GM21360 (cell line): Measurements from ENCODE around the gene CIDEC.
"Not testable (repeated sequence)": the region's sequence is repeated elsewhere in the genome, so short reads cannot be mapped to it uniquely, and the experiment has no call there.

Experiments
- ATAC-seq: cut with Tn5 transposase; IDR thresholded peaks from one replicate; pipeline ENCODE4 v1.9.1; 2021; ENCODE audit warnings: mild to moderate bottlenecking, moderate library complexity; ENCODE audit not compliant: unreplicated experiment

CIDEC gene

GRCh38 chr3:9902372-9903237 lies 22.6 kb upstream of the CIDEC start, which contains the start of gene IL17RE:
IL17RE (plus strand) TSS chr3:9902848; CDS start chr3:9902933, 85 bp downstream.
- ATAC-seq: no peak

DNA sequence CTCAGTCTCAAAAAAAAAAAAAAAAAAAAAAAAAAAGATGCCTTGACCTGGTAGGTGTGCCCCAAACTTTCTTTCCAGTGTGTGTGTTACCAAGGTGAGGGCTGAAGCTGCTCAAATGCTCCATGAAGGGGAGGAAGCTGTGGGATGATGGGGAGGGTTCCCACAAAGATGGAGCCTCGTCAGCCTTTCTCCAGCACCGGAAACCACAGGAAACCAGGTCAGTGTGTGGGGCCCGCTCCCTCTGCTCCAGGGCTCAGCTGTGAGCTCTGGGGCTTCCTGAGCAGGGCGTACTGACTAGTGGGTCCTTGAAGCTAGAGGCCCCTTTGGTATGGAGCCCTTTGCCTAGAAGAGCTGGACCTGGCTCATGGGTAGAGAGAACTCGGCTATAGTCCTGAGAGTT lies 21.9 kb upstream of the CIDEC start:
- no peak for ATAC-seq

DNA sequence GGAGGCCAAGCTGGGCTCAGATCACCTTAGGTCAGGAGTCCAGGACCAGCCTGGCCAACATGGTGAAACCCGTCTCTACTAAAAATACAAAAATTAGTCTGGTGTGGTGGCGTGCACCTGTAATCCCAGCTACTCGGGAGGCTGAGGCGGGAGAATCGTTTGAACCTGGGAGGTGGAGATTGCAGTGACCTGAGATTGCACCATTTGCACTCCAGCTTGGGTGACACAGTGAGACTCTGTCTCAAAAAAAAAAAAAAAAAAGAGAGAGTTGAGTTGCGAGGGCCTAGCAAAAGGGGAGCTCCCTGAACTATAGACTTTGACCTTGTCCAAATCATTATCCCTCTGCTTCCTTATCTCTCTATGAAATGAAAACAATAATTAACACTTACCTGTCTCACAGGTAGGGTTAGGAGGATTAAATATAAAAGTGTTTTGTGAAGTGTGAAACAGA lies 20.9 kb upstream of the CIDEC start:
- not testable (repeated sequence) for ATAC-seq

GRCh38 chr3:9899289-9899791 lies 19.3 kb upstream of the CIDEC start:
- no peak for ATAC-seq

GRCh38 chr3:9898467-9899241 lies 18.6 kb upstream of the CIDEC start:
- ATAC-seq: no peak

DNA sequence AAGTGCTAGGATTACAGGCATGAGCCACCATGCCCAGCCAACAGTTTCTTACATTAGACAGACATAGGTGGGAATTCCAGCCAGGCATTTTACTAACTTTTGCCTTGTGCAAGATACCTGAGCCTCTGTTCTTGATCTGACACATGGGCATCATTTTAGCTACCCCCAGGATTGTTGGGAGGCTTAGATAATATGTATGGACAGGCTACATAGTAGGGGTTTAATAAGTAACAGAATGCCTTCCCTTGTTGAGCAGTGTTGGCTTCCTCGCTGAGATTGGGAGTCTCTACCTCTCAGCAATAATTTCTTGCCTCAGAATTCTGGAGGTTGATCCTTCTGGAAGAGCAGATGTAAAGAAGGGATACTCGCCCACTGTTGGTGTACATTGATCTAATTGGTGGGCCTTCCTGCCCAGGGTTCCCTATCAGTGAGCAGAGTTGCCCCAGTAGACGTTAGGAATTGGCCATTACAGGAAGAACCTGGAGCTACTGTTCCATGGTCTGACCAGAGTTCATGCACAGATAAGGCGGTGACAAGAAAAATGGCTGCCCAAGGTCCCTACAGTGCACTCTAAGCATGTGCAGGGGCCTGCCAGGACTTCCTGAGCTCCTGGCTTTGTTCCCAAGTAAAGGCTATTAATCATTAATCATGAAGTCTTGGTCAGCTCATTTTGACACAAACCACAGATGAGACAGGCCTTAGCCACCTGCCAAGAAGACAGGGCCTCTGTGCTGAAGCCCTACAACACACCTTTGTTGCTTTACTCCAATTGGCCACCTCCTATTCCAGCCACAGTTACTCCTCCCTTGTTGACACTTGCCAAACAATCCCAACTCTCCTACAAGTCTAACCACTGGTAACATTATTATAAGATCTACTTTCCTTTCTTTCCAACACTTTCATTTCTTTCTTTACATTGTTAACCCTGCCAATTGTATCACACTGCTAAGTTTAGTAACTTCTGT lies 17.6 kb upstream of the CIDEC start:
- no peak for ATAC-seq

GRCh38 chr3:9896755-9897407 lies 16.8 kb upstream of the CIDEC start:
- ATAC-seq: not testable (repeated sequence)

DNA sequence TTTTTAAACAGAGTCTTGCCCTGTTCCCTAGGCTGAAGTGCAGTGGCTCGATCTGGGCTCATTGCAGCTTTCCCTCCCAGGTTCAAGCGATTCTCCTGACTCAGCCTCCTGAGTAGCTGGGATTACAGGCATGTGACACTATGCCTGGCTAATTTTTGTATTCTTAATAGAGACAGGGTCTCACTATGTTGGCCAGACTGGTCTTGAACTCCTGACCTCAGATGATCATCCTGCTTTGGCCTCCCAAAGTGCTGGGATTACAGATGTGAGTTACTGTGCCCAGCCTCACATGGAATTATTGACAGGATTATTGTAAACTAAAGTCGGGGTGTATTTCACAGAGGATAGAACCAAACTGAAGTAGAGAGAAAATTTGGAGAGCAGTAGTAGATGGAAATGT lies 15.7 kb upstream of the CIDEC start:
- not testable (repeated sequence) for ATAC-seq

- ATAC-seq: no peak
These were observed 13.7 kb upstream of the CIDEC start for GRCh38 chr3:9893739-9894138.

GRCh38 chr3:9891072-9891622 lies 11.1 kb upstream of the CIDEC start:
- no peak for ATAC-seq

DNA sequence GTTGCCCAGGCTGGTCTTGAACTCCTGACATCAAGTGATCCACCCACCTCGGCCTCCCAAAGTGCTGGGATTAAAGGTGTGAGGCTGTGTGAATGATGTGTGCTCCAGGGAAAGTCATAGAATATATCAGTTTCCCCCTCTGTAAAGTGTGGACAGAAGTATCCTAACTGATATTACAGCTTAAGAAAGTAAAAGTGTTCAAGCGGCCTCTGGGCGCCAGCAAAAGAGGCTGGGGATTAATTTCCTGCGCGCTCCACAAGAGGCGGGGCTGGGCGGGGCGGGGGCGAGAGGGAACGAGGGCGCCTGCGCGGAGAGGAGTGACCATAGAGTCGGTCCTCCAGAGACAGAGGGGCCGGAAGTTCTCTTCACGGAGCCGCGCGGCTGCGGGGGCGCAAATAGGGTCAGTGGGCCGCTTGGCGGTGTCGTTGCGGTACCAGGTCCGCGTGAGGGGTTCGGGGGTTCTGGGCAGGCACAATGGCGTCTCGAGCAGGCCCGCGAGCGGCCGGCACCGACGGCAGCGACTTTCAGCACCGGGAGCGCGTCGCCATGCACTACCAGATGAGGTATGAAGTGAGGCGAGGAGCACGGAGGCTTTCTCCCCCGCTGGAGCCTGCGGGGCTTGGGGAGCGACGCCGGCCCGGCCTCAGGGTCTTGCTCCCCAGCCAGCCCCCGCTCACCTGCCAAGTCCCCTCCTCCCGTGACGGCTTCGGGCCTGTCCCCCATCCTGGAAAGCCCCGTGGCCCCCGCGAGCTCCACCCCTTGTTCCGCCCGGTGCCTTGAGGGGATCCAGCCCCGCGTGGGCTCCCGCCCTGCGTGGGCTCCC lies 10.4 kb upstream of the CIDEC start, which contains the start of gene JAGN1:
Gene JAGN1 (plus strand): TSS at position 362 of the 823 bp plus-strand sequence. CDS start 113 bp downstream, at position 475.
- peak; percentile 76 for ATAC-seq

DNA sequence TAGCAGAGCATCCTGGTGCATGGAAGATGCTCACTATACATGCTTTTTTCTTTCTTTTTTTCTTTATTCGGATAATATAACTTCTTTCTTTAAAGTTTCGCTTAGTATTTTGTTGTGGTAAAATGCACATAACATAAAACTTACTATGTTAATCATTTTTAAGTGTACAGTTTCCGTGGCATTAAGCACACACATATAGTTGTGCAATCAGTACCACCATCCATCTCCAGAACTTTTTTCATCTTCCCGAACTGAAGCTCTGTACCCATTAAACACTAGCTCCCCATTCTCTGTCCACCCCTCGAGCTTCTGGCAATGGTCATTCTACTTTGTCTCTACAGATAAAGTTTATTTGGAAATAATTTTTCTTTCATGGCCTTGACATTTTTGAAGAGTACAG lies 9.4 kb upstream of the CIDEC start:
- ATAC-seq: no peak

DNA sequence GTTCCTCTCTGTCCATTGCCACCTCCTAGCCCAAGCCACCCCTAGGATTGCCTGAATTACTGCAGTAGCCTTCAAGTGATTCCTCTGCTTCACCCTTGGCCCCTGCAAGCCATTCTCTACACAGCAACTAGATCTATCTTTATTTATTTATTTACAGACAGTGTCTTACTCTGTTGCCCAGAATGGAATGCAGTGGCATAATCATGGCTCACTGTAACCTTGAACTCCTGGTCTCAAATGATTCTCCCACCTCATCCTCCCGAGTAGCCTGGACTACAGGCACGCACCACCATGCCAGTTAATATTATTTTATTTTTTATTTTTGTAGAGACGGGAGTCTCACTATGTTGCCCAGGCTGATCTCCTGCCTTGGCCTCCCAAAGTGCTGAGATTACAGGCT lies 8.5 kb upstream of the CIDEC start:
- no peak for ATAC-seq

GRCh38 chr3:9887480-9887879 lies 7.4 kb upstream of the CIDEC start:
- no peak for ATAC-seq

GRCh38 chr3:9886328-9886727 lies 6.3 kb upstream of the CIDEC start:
- ATAC-seq: no peak

GRCh38 chr3:9884555-9885165 lies 4.6 kb upstream of the CIDEC start:
- ATAC-seq: no peak

DNA sequence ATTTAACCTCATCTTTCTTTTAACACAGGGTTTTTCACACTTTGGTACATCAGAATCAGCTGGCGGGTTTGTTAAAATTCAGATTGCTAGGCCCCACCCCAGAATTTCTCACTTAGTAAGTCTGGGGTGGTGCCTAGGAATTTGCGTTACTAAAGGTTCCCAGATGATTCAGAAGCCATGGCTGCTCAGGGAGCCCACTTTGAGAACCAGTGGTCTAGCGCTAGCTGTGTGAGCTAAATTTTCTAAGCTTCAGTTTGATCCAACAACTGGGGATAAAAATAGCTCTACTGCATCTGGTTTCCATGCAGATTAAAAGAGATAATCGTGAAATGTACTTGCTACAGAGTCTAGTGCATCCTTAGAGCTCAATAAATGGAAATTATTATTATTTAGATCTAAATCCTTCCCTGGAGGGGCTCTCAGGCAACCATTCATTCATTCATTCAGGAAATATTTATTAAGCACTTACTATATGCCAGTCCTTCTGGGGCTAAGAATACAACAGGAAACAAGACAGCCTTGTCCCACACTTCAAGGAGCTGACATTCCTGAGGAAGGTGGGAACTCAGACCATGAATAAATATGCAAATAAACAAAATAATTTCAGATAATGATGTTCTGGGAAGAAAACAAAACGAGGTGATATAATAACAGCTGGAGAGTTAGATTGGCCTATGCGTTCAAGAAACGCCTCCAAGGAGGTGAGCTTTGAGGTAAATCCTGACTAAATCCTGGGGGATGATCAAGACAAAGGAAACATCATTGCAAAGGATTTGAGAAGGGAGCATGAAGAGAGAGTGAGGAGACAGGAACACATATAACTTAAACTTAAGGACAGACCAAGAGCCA lies 3.9 kb upstream of the CIDEC start:
- ATAC-seq: no peak
